Keratinocyte (primary cell): ENCODE data around the gene GRAMD1B.

Experiments used
- CTCF ChIP-seq, 3 experiments: IDR thresholded peaks in 1 of 3; conservative IDR thresholded peaks in 1 of 3; optimal IDR thresholded peaks in 1 of 3; 2 replicates in 2 of 3; 3 replicates in 1 of 3; pipeline versions ENCODE3 to v1.5.1; 2011; ENCODE audit warnings: low read length in 3 of 3, mild to moderate bottlenecking in 3 of 3, moderate library complexity in 2 of 3, control low read depth in 1 of 3, inconsistent platforms in 1 of 3; ENCODE audit not compliant: insufficient read depth in 2 of 3; ENCODE audit errors: extremely low read depth in 1 of 3
- EZH2 ChIP-seq: IDR thresholded peaks from one replicate; pipeline ENCODE4 v1.6.1; 2012; ENCODE audit warnings: inconsistent platforms, mild to moderate bottlenecking, low read length, moderate library complexity

- TF ChIP-seq CTCF (optimal IDR thresholded peaks at IDR 0.05 in 1 of 3, IDR thresholded peaks at IDR 0.05 in 1 of 3, conservative IDR thresholded peaks at IDR 0.05 in 1 of 3; ENCODE audit: extremely low read depth in 1 of 3, insufficient read depth in 2 of 3, low read length in 3 of 3) (no peak), EZH2 (no peak)
Measured at GRCh38 chr11:123535401-123535800, 105.3 kb downstream of the GRAMD1B start.
